Astrocyte (in vitro differentiated cells and primary cell): Measurements from ENCODE around the gene KCNB1.

Experiments
- CTCF ChIP-seq: IDR thresholded peaks from 2 replicates; pipeline ENCODE4 v1.5.1; 2011; ENCODE audit warnings: low read depth, mild to moderate bottlenecking, inconsistent platforms, low read length, moderate library complexity; ENCODE audit not compliant: insufficient read depth
- EZH2 ChIP-seq: IDR thresholded peaks from 2 replicates; pipeline ENCODE4 v1.6.1; 2012; ENCODE audit warnings: mild to moderate bottlenecking, low read length, inconsistent platforms; ENCODE audit not compliant: insufficient read depth

GRCh38 chr20:49386848-49387580, 95.5 kb downstream of the KCNB1 start:
- TF ChIP-seq CTCF (no peak), EZH2 (no peak)
